Measurements from ENCODE around the gene COG2. TPM values are rescaled to one million over a fixed set of nuclear protein-coding genes. Genes with fewer than 3 reads are reported as not detected.

COG2 gene
- polyA plus RNA-seq, 1 donor (not counting 4 experiments of a cell fraction or from before 2014, with no cell fraction given), result 18.6 TPM

- H3K4me3 ChIP-seq (ENCODE audit: control insufficient read depth in 2 of 3, extremely low read depth in 1 of 3, insufficient read depth in 2 of 3, low read depth in 1 of 3, low read length in 3 of 3), result no peak overlapping the region
- FAIRE-seq, result no peak
- no peaks in the 10 kb centered on the region for H3K27me3 ChIP-seq (ENCODE audit: control insufficient read depth, extremely low read depth, insufficient read depth, low read length)
- H3K9ac ChIP-seq (ENCODE audit: control insufficient read depth, extremely low read depth, insufficient read depth, low read length), result no peak overlapping the region
- TF ChIP-seq CTCF (optimal IDR thresholded peaks at IDR 0.05 in 1 of 3, IDR thresholded peaks at IDR 0.05 in 1 of 3, conservative IDR thresholded peaks at IDR 0.05 in 1 of 3; ENCODE audit: extremely low read depth in 1 of 3, insufficient read depth in 2 of 3, low read length in 3 of 3) (no peak), EZH2 (IDR thresholded peaks at IDR 0.05; ENCODE audit: low read length) (no peak)
- H3K79me2 ChIP-seq (ENCODE audit: control insufficient read depth, insufficient read depth, low read length), result no peaks in the 10 kb centered on the region
- H3K4me1 ChIP-seq (ENCODE audit: control insufficient read depth, extremely low read depth, insufficient read depth, low read length), result peaks cover 15% of the 10 kb centered on the region
- H4K20me1 ChIP-seq (ENCODE audit: control insufficient read depth, extremely low read depth, insufficient read depth, low read length), result no peaks in the 10 kb centered on the region
- dilution Hi-C loops (cut with MboI; ENCODE audit: extremely low pct_ligation_motif_present, low sequenced_read_pairs), result no loop called here
- H3K4me2 ChIP-seq (ENCODE audit: control insufficient read depth, extremely low read depth, insufficient read depth, low read depth, low read length), result no peak overlapping the region
- peaks cover 14% of the 10 kb centered on the region in 2 experiments for H3K36me3 ChIP-seq (ENCODE audit: control insufficient read depth in 2 of 2, extremely low read depth in 1 of 2, insufficient read depth in 2 of 2, low read length in 2 of 2)
- H3K27ac ChIP-seq (ENCODE audit: control insufficient read depth, insufficient read depth, low read length), result no peak overlapping the region
- no peaks in the 10 kb centered on the region for H3K9me3 ChIP-seq (ENCODE audit: control insufficient read depth, low read depth, low read length)
- H2AFZ ChIP-seq (ENCODE audit: control insufficient read depth, low read length), result no peak overlapping the region
- H3K9me1 ChIP-seq (ENCODE audit: control insufficient read depth, extremely low read depth, insufficient read depth, low read length), result no peaks in the 10 kb centered on the region
- DNase-seq (ENCODE audit: low read depth, low spot score), result no peak
These were observed 41.9 kb downstream of the COG2 start for GRCh38 chr1:230684146-230684545.

- H2AFZ ChIP-seq (ENCODE audit: control insufficient read depth, low read length), result no peak overlapping the region
- TF ChIP-seq CTCF (optimal IDR thresholded peaks at IDR 0.05 in 1 of 3, IDR thresholded peaks at IDR 0.05 in 1 of 3, conservative IDR thresholded peaks at IDR 0.05 in 1 of 3; ENCODE audit: extremely low read depth in 1 of 3, insufficient read depth in 2 of 3, low read length in 3 of 3) (no peak), EZH2 (IDR thresholded peaks at IDR 0.05; ENCODE audit: low read length) (no peak)
- H4K20me1 ChIP-seq (ENCODE audit: control insufficient read depth, extremely low read depth, insufficient read depth, low read length), result no peaks in the 10 kb centered on the region
- no peaks in the 10 kb centered on the region for H3K9me3 ChIP-seq (ENCODE audit: control insufficient read depth, low read depth, low read length)
- DNase-seq (ENCODE audit: low read depth, low spot score) (no peak), FAIRE-seq (no peak)
- H3K27ac ChIP-seq (ENCODE audit: control insufficient read depth, insufficient read depth, low read length), result no peak overlapping the region
- no peaks in the 10 kb centered on the region for H3K9me1 ChIP-seq (ENCODE audit: control insufficient read depth, extremely low read depth, insufficient read depth, low read length)
- dilution Hi-C loops (cut with MboI; ENCODE audit: extremely low pct_ligation_motif_present, low sequenced_read_pairs), result no loop called here
- H3K79me2 ChIP-seq (ENCODE audit: control insufficient read depth, insufficient read depth, low read length), result no peaks in the 10 kb centered on the region
- peaks cover 20% of the 10 kb centered on the region in 2 experiments for H3K36me3 ChIP-seq (ENCODE audit: control insufficient read depth in 2 of 2, extremely low read depth in 1 of 2, insufficient read depth in 2 of 2, low read length in 2 of 2)
- H3K4me2 ChIP-seq (ENCODE audit: control insufficient read depth, extremely low read depth, insufficient read depth, low read depth, low read length), result no peak overlapping the region
- no peak overlapping the region for H3K9ac ChIP-seq (ENCODE audit: control insufficient read depth, extremely low read depth, insufficient read depth, low read length)
- peaks cover 15% of the 10 kb centered on the region for H3K4me1 ChIP-seq (ENCODE audit: control insufficient read depth, extremely low read depth, insufficient read depth, low read length)
- no peaks in the 10 kb centered on the region for H3K27me3 ChIP-seq (ENCODE audit: control insufficient read depth, extremely low read depth, insufficient read depth, low read length)
- H3K4me3 ChIP-seq (ENCODE audit: control insufficient read depth in 2 of 3, extremely low read depth in 1 of 3, insufficient read depth in 2 of 3, low read depth in 1 of 3, low read length in 3 of 3), result no peak overlapping the region
These were observed 42.7 kb downstream of the COG2 start for GRCh38 chr1:230684998-230685397.

Data from keratinocyte (primary cell).